ENCODE data around the gene MRPL32.

MRPL32 gene

DNA sequence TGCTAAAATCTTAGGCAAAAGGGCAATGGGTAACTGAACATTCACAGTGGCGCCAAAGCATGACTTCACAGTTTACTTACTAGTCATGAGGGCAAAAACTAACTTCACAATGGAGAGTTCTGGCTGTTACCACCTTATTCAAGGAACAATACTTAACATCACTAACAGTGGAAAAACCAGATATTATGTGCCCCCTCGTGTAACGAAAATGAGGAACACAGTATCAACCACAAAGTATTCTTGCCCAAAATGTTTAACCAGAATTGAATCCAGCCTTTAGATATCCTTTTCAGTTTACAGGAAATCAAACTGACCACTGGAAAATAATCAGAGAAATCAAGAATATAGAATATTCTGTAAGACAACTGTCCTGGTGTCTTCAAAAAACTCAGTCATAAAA lies 29.8 kb upstream of the MRPL32 start:
- no peaks in the 10 kb centered on the region for H3K9me3 ChIP-seq (ENCODE audit: insufficient read depth, low read length)
- H2AFZ ChIP-seq (ENCODE audit: low read depth, low read length, severe bottlenecking): no peak overlapping the region
- no peak for TF ChIP-seq EZH2phosphoT487 (conservative IDR thresholded peaks at IDR 0.05; ENCODE audit: low read length)
- TF ChIP-seq, protein P1, sequence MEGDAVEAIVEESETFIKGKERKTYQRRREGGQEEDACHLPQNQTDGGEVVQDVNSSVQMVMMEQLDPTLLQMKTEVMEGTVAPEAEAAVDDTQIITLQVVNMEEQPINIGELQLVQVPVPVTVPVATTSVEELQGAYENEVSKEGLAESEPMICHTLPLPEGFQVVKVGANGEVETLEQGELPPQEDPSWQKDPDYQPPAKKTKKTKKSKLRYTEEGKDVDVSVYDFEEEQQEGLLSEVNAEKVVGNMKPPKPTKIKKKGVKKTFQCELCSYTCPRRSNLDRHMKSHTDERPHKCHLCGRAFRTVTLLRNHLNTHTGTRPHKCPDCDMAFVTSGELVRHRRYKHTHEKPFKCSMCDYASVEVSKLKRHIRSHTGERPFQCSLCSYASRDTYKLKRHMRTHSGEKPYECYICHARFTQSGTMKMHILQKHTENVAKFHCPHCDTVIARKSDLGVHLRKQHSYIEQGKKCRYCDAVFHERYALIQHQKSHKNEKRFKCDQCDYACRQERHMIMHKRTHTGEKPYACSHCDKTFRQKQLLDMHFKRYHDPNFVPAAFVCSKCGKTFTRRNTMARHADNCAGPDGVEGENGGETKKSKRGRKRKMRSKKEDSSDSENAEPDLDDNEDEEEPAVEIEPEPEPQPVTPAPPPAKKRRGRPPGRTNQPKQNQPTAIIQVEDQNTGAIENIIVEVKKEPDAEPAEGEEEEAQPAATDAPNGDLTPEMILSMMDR (IDR thresholded peaks at IDR 0.05; ENCODE audit: insufficient read depth, low read length, poor library complexity, severe bottlenecking): no peak
- no peaks in the 10 kb centered on the region for H3K79me2 ChIP-seq (ENCODE audit: insufficient read depth, low read length)
- H3K36me3 ChIP-seq (ENCODE audit: low read length): no peaks in the 10 kb centered on the region
- H3F3A ChIP-seq (ENCODE audit: insufficient read depth): no peaks in the 10 kb centered on the region
- H4K20me1 ChIP-seq (ENCODE audit: low read depth, low read length): no peaks in the 10 kb centered on the region; the same call in 1 of the 2 replicates
- H3K27me3 ChIP-seq (ENCODE audit: low read length): 0 out of 2 replicates have a peak, but pooled peaks cover 6% of the 10 kb centered on the region
- no peak overlapping the region for H3K27ac ChIP-seq (ENCODE audit: low read depth, low read length)
- H3K9me2 ChIP-seq (replicated peaks; ENCODE audit: insufficient read depth, low read length): no peaks in the 10 kb centered on the region
- no peak overlapping the region for H3K9ac ChIP-seq (ENCODE audit: low read length)
- H3K4me2 ChIP-seq (ENCODE audit: low read depth, low read length, poor library complexity, severe bottlenecking): no peak overlapping the region
- no peak overlapping the region for H3K4me3 ChIP-seq (ENCODE audit: insufficient read depth, low read length, poor library complexity, severe bottlenecking)

DNA sequence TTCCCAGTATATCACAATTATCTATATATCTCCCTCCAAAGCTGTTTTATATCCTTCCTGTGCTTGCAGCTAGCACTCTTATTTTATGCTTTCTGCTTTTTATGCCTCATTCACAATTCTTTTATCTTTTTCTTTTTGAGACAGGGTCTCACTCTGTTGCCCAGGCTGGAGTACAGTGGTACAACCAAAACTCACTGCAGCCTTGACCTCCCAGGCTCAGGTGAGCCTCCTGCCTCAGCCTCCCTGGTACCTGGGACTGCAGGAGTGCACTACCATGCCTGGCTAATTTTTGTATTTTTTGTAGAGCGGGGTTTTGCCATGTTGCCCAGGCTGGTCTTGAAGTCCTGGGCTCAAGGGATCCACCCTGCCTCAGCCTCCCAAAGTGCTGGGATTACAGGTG lies 26.0 kb upstream of the MRPL32 start:
- Histone ChIP-seq H4K20me1 (ENCODE audit: low read depth, low read length) (no peaks in the 10 kb centered on the region), H3K9ac (ENCODE audit: low read length) (no peak overlapping the region), H2AFZ (ENCODE audit: low read depth, low read length, severe bottlenecking) (no peak overlapping the region), H3K27me3 (ENCODE audit: low read length) (no peaks in the 10 kb centered on the region), H3F3A (ENCODE audit: insufficient read depth) (no peaks in the 10 kb centered on the region), H3K36me3 (ENCODE audit: low read length) (no peaks in the 10 kb centered on the region), H3K9me3 (ENCODE audit: insufficient read depth, low read length) (no peaks in the 10 kb centered on the region), H3K27ac (ENCODE audit: low read depth, low read length) (no peak overlapping the region), H3K4me2 (ENCODE audit: low read depth, low read length, poor library complexity, severe bottlenecking) (no peak overlapping the region), H3K4me3 (ENCODE audit: insufficient read depth, low read length, poor library complexity, severe bottlenecking) (no peak overlapping the region), H3K79me2 (ENCODE audit: insufficient read depth, low read length) (no peaks in the 10 kb centered on the region), H3K9me2 (replicated peaks; ENCODE audit: insufficient read depth, low read length) (no peaks in the 10 kb centered on the region)
- TF ChIP-seq, protein P1 (IDR thresholded peaks at IDR 0.05; ENCODE audit: insufficient read depth, low read length, poor library complexity, severe bottlenecking): no peak

- Histone ChIP-seq H4K20me1 (ENCODE audit: low read depth, low read length) (no peaks in the 10 kb centered on the region), H3K4me2 (ENCODE audit: low read depth, low read length, poor library complexity, severe bottlenecking) (no peak overlapping the region), H3K27ac (ENCODE audit: low read depth, low read length) (no peak overlapping the region), H3K36me3 (ENCODE audit: low read length) (no peaks in the 10 kb centered on the region), H3F3A (ENCODE audit: insufficient read depth) (no peaks in the 10 kb centered on the region), H3K9me3 (ENCODE audit: insufficient read depth, low read length) (no peaks in the 10 kb centered on the region), H2AFZ (ENCODE audit: low read depth, low read length, severe bottlenecking) (no peak overlapping the region), H3K4me3 (ENCODE audit: insufficient read depth, low read length, poor library complexity, severe bottlenecking) (no peak overlapping the region), H3K9ac (ENCODE audit: low read length) (no peak overlapping the region), H3K9me2 (replicated peaks; ENCODE audit: insufficient read depth, low read length) (no peaks in the 10 kb centered on the region), H3K27me3 (ENCODE audit: low read length) (no peaks in the 10 kb centered on the region), H3K79me2 (ENCODE audit: insufficient read depth, low read length) (no peaks in the 10 kb centered on the region)
- TF ChIP-seq, protein P1 (IDR thresholded peaks at IDR 0.05; ENCODE audit: insufficient read depth, low read length, poor library complexity, severe bottlenecking): no peak
- TF ChIP-seq EZH2phosphoT487 (conservative IDR thresholded peaks at IDR 0.05; ENCODE audit: low read length): no peak
Observed at GRCh38 chr7:42907316-42907715, 24.9 kb upstream of the MRPL32 start.
